GM12875 (cell line): Measurements from ENCODE around the gene RCAN2.
"Not testable (repeated sequence)": the region's sequence is repeated elsewhere in the genome, so short reads cannot be mapped to it uniquely, and the experiment has no call there.

Experiments used
- H3K4me3 ChIP-seq: one replicate; pipeline ENCODE4 v1.5.1; 2011; ENCODE audit warnings: low read depth, low read length, control low read depth
- TF ChIP-seq, protein P1 (sequence below): IDR thresholded peaks from 2 replicates; pipeline ENCODE4 v1.5.1; 2011; ENCODE audit warnings: low read depth, mild to moderate bottlenecking, control low read depth, inconsistent platforms, low read length, moderate library complexity, borderline replicate concordance; ENCODE audit not compliant: insufficient read depth

RCAN2 gene

DNA sequence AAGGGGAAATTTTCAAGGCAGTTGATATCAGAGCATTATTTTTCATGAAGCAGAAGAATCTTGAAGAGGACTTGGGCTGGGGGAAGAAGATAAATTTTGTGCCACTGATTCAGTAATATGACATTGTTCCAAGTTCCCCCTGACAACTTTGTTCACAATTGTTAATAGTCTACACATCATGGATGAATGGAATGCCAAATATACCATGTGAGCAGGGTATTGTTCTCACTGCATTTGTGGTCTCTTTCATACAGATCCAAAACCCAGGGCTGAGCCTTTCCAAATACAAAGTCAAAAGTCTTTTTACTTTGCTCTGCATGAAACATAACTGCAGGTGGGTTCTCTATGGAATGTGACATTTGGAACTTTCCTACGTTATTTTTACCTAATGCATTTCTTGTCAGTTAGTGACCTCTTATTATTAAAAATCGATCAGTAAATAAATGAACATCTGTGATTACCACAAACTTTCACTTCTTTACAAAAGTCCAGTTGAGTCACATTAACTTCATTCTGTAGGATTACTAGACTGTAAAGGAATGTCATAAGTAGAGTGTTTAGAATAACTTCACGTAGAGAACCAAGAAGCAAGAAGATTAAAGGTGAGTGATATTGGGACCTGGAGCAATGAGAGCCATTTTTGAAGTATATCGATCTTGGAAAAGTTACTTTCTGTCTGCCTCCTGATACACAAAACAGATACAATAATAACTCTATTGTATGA lies 100.9 kb downstream of the RCAN2 start:
- TF ChIP-seq, protein P1, sequence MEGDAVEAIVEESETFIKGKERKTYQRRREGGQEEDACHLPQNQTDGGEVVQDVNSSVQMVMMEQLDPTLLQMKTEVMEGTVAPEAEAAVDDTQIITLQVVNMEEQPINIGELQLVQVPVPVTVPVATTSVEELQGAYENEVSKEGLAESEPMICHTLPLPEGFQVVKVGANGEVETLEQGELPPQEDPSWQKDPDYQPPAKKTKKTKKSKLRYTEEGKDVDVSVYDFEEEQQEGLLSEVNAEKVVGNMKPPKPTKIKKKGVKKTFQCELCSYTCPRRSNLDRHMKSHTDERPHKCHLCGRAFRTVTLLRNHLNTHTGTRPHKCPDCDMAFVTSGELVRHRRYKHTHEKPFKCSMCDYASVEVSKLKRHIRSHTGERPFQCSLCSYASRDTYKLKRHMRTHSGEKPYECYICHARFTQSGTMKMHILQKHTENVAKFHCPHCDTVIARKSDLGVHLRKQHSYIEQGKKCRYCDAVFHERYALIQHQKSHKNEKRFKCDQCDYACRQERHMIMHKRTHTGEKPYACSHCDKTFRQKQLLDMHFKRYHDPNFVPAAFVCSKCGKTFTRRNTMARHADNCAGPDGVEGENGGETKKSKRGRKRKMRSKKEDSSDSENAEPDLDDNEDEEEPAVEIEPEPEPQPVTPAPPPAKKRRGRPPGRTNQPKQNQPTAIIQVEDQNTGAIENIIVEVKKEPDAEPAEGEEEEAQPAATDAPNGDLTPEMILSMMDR: no peak
- no peak overlapping the region for H3K4me3 ChIP-seq

DNA sequence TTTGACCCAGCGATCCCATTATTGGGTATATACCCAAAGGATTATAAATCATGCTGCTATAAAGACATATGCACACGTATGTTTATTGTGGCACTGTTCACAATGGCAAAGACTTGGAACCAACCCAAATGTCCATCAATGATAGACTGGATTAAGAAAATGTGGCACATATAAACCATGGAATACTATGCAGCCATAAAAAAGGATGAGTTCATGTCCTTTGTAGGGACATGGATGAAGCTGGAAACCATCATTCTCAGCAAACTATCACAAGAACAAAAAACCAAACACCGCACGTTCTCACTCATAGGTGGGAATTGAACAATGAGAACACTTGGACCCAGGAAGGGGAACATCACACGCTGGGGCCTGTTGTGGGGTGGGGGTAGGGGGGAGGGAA lies 103.5 kb downstream of the RCAN2 start:
- H3K4me3 ChIP-seq: not testable (repeated sequence)

DNA sequence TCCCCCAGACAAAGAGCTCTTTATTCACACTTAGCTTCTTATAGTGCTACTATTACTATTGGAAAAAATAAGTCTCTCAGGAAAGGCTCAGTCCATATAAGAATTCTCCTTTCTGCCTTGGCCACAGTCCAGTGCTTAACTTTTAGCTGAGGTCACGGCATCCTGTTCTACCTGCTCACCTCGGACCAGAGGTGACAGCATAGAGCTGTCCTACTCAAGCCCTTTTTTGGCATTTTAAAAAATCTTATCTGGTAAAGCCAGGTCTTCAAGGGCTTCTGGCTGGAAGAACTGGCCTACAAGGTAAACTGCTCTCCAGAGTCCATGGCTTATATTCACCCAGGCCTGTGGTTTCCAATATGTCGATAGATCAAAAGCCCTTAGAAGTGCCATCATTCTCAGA lies 109.7 kb downstream of the RCAN2 start:
- TF ChIP-seq, protein P1: no peak

DNA sequence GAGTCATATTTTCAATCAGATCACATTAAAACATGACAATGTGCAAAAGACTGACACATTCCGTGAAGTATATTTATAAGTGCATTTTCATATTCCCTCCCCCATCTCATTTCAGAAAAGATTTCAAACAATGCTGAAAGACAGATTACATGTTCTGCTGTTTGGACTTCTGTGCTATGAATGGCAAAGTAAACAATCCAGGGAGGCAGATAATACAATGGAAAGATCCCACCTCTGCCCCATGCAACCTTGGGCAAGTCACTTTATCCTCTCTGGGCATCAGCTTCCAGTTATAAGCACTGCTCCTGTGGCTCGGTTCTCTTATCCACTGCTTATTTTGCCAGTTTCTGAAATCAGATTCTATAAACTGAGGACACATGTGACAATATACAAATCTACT lies 110.2 kb downstream of the RCAN2 start:
- H3K4me3 ChIP-seq: no peak overlapping the region
- TF ChIP-seq, protein P1: no peak

More for the DNA sequence above, 109.7 kb downstream of the RCAN2 start:
- no peak overlapping the region for H3K4me3 ChIP-seq

GRCh38 chr6:46380152-46380807 lies 111.0 kb downstream of the RCAN2 start:
- no peak overlapping the region for H3K4me3 ChIP-seq
- TF ChIP-seq, protein P1: no peak

DNA sequence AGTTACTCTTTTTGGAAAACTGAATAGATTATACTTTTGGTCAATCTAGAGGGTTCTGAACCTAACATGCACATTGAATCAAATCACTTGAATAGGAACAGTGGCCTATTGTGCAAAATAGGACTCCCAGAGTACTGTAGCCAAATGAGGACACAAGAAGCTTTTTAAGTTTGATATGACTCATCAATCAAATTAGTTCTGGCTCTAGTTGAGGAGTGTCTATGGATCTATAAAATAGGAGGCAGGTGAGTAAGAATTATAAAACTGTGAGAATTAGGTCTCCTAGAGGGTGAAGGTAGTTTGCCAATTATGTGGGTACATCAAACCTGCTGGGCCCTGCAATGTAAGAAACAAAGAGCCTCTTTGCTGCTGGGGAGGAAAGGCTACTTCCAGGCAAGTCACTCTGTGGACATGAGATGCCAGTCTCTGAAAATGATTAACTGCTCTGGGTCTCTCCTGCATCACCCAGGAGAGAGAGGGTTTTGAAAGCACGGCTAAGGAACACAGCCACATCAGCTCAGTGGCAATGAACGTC lies 112.3 kb downstream of the RCAN2 start:
- TF ChIP-seq, protein P1: no peak
- H3K4me3 ChIP-seq: no peak overlapping the region

- TF ChIP-seq, protein P1: no peak
- H3K4me3 ChIP-seq: no peak overlapping the region
Observed at GRCh38 chr6:46378161-46378881, 112.9 kb downstream of the RCAN2 start.
